GM19438 (cell line): ENCODE measurements around the gene SLC6A2.

Experiments
- ATAC-seq: cut with Tn5 transposase; IDR thresholded peaks from one replicate; pipeline ENCODE4 v1.9.1; 2021; ENCODE audit warnings: low read depth; ENCODE audit not compliant: unreplicated experiment

Gene SLC6A2

GRCh38 chr16:55668340-55669281 is 12.8 kb downstream of the SLC6A2 start:
- ATAC-seq: no peak

GRCh38 chr16:55671206-55671973 is 15.6 kb downstream of the SLC6A2 start:
- ATAC-seq: no peak

- no peak for ATAC-seq
Measured at GRCh38 chr16:55671974-55672280, 16.1 kb downstream of the SLC6A2 start.

GRCh38 chr16:55672471-55672870 is 16.7 kb downstream of the SLC6A2 start:
- no peak for ATAC-seq

GRCh38 chr16:55678161-55678821 is 22.5 kb downstream of the SLC6A2 start:
- no peak for ATAC-seq

GRCh38 chr16:55682086-55682485 is 26.3 kb downstream of the SLC6A2 start:
- no peak for ATAC-seq

- no peak for ATAC-seq
Measured at GRCh38 chr16:55685973-55686372, 30.2 kb downstream of the SLC6A2 start.

GRCh38 chr16:55686671-55687070 is 30.9 kb downstream of the SLC6A2 start:
- ATAC-seq: no peak

- ATAC-seq: no peak
Measured at GRCh38 chr16:55687802-55688201, 32.0 kb downstream of the SLC6A2 start.

GRCh38 chr16:55690841-55691240 is 35.1 kb downstream of the SLC6A2 start:
- no peak for ATAC-seq

- no peak for ATAC-seq
Measured at GRCh38 chr16:55691771-55692170, 36.0 kb downstream of the SLC6A2 start.

- ATAC-seq: no peak
Measured at GRCh38 chr16:55695595-55695994, 39.8 kb downstream of the SLC6A2 start.

- ATAC-seq: no peak
Measured at GRCh38 chr16:55697867-55698266, 42.1 kb downstream of the SLC6A2 start.

- no peak for ATAC-seq
Measured at GRCh38 chr16:55698331-55698730, 42.5 kb downstream of the SLC6A2 start.

GRCh38 chr16:55698946-55699345 is 43.2 kb downstream of the SLC6A2 start:
- ATAC-seq: no peak

GRCh38 chr16:55699616-55700015 is 43.8 kb downstream of the SLC6A2 start:
- ATAC-seq: no peak

GRCh38 chr16:55700067-55700466 is 44.3 kb downstream of the SLC6A2 start:
- no peak for ATAC-seq

- ATAC-seq: no peak
Measured at GRCh38 chr16:55700961-55701360, 45.2 kb downstream of the SLC6A2 start.

- ATAC-seq: peak; percentile 86
Measured at GRCh38 chr16:55701442-55702319, 45.9 kb downstream of the SLC6A2 start.
